GM19468 (cell line): ENCODE data around the gene FGD1.
"Not testable (repeated sequence)": the region's sequence is repeated elsewhere in the genome, so short reads cannot be mapped to it uniquely, and the experiment has no call there.

Experiments used
- ATAC-seq: cut with Tn5 transposase; IDR thresholded peaks from one replicate; pipeline ENCODE4 v1.9.1; 2021; ENCODE audit warnings: mild to moderate bottlenecking, moderate library complexity, moderate number of reproducible peaks; ENCODE audit not compliant: unreplicated experiment; ENCODE audit errors: extremely low read depth

The FGD1 gene

GRCh38 chrX:54495814-54496516 is at the start of gene FGD1:
Gene FGD1, minus strand, starts transcription at chrX:54496234. Its CDS starts 802 bp downstream, at chrX:54495432.
- ATAC-seq: no peak

- ATAC-seq: not testable (repeated sequence)
These were observed 46.2 kb upstream of the FGD1 start for GRCh38 chrX:54542239-54542638.

GRCh38 chrX:54540289-54540688 is 44.3 kb upstream of the FGD1 start:
- no peak for ATAC-seq

- no peak for ATAC-seq
These were observed 38.2 kb upstream of the FGD1 start for GRCh38 chrX:54534271-54534670.

- no peak for ATAC-seq
These were observed 34.4 kb upstream of the FGD1 start for GRCh38 chrX:54530357-54530900.

- ATAC-seq: peak; percentile 50
These were observed 33.7 kb upstream of the FGD1 start, which contains the start of gene GNL3L for GRCh38 chrX:54529552-54530356. Gene GNL3L, plus strand, starts transcription at chrX:54530219. Its CDS starts 2,348 bp downstream, at chrX:54532567.

GRCh38 chrX:54529151-54529550 is 33.1 kb upstream of the FGD1 start:
- no peak for ATAC-seq

- ATAC-seq: no peak
These were observed 13.4 kb upstream of the FGD1 start for GRCh38 chrX:54509400-54509799.

GRCh38 chrX:54496936-54497335 is 902 bp upstream of the FGD1 start:
- no peak for ATAC-seq

GRCh38 chrX:54496517-54496852 is 451 bp upstream of the FGD1 start:
- ATAC-seq: no peak

GRCh38 chrX:54494989-54495813 is 833 bp downstream of the FGD1 start:
- ATAC-seq: no peak

GRCh38 chrX:54494166-54494988 is 1.7 kb downstream of the FGD1 start:
- ATAC-seq: no peak

GRCh38 chrX:54492340-54492739 is 3.7 kb downstream of the FGD1 start:
- ATAC-seq: no peak

GRCh38 chrX:54489819-54490218 is 6.2 kb downstream of the FGD1 start:
- not testable (repeated sequence) for ATAC-seq

GRCh38 chrX:54484666-54485065 is 11.4 kb downstream of the FGD1 start:
- no peak for ATAC-seq

- ATAC-seq: no peak
These were observed 12.1 kb downstream of the FGD1 start for GRCh38 chrX:54483946-54484345.

- no peak for ATAC-seq
These were observed 13.0 kb downstream of the FGD1 start for GRCh38 chrX:54482839-54483593.

- no peak for ATAC-seq
These were observed 16.6 kb downstream of the FGD1 start for GRCh38 chrX:54479136-54480111.
